H1 (cell line): ENCODE results near the gene MEF2C. TPM values are rescaled to one million over a fixed set of nuclear protein-coding genes. Genes with fewer than 3 reads are reported as not detected.

Experiments
- CTCF ChIA-PET: fragments of 300-600 bp; sonication (Branson Sonifier 250); formaldehyde crosslinking; loops from one replicate; lab custom pipeline; 2021; ENCODE audit not compliant: partially characterized antibody; lab: Charles Lee
- POLR2A ChIA-PET: fragments of 300-600 bp; sonication (Branson Sonifier 250); formaldehyde crosslinking; loops from one replicate; lab custom pipeline; 2021; ENCODE audit warnings: inconsistent platforms; ENCODE audit not compliant: partially characterized antibody; lab: Charles Lee
- DNase-seq, 2 experiments: peaks; one replicate each; pipeline versions ENCODE4 v3.0.0 to v3.0.0-alpha.2; 2010 to 2022; ENCODE audit warnings: low spot score in 2 of 2, low read depth in 1 of 2, mixed read lengths in 1 of 2
- FAIRE-seq: peaks from 2 replicates; lab custom pipeline; 2011; peaks lifted over from hg19 to GRCh38; lab: Jason Lieb, UNC
- H2AFZ ChIP-seq: 2 replicates; pipeline ENCODE4 v1.8.1; 2012; ENCODE audit warnings: low read length, inconsistent platforms
- H2AK5ac ChIP-seq: 2 replicates; pipeline ENCODE4 v1.6.1; 2013; ENCODE audit warnings: low read depth, low read length
- H2BK120ac ChIP-seq: replicated peaks from 2 replicates; pipeline ENCODE3; 2013; ENCODE audit warnings: low read depth, low read length, inconsistent platforms
- H2BK12ac ChIP-seq: 2 replicates; pipeline ENCODE4 v1.6.1; 2013; ENCODE audit warnings: low read depth, low read length
- H2BK15ac ChIP-seq: 2 replicates; pipeline ENCODE4 v1.6.1; 2013; ENCODE audit warnings: low read length
- H2BK20ac ChIP-seq: 2 replicates; pipeline ENCODE4 v1.6.1; 2013; ENCODE audit warnings: low read length
- H2BK5ac ChIP-seq: 2 replicates; pipeline ENCODE4 v1.6.1; 2013; ENCODE audit warnings: low read depth, low read length
- H3K14ac ChIP-seq: 2 replicates; pipeline ENCODE4 v1.6.1; 2013; ENCODE audit warnings: inconsistent platforms; ENCODE audit not compliant: insufficient read length
- H3K18ac ChIP-seq: 2 replicates; pipeline ENCODE4 v1.6.1; 2013; ENCODE audit warnings: low read length; ENCODE audit errors: extremely low read depth
- H3K23ac ChIP-seq: 2 replicates; pipeline ENCODE4 v1.6.1; 2013; ENCODE audit warnings: inconsistent platforms; ENCODE audit not compliant: insufficient read length
- H3K23me2 ChIP-seq: 2 replicates; pipeline ENCODE4 v1.6.1; 2013; ENCODE audit warnings: low read depth, low read length
- H3K27ac ChIP-seq: 2 replicates; pipeline ENCODE4 v1.6.1; 2011; ENCODE audit warnings: low read depth, low read length, inconsistent platforms
- H3K27me3 ChIP-seq, 4 experiments: replicated peaks in 1 of 4; 1 replicate in 1 of 4; 2 replicates in 3 of 4; pipeline versions ENCODE4 v1.6.1 to v1.8.1; 2011 to 2013; ENCODE audit warnings: low read length in 3 of 4, mild to moderate bottlenecking in 3 of 4, inconsistent platforms in 2 of 4, mixed read lengths in 2 of 4, moderate library complexity in 1 of 4; ENCODE audit not compliant: control insufficient read depth in 3 of 4, insufficient read depth in 3 of 4; ENCODE audit errors: extremely low read depth in 1 of 4
- H3K36me3 ChIP-seq, 4 experiments: 2 replicates each; pipeline versions ENCODE4 v1.6.1 to v1.8.1; 2011 to 2013; ENCODE audit warnings: mild to moderate bottlenecking in 4 of 4, low read length in 3 of 4, moderate library complexity in 2 of 4, control low read depth in 1 of 4, inconsistent platforms in 1 of 4; ENCODE audit not compliant: insufficient read depth in 4 of 4, control insufficient read depth in 2 of 4
- H3K4ac ChIP-seq: replicated peaks from 2 replicates; pipeline ENCODE3; 2013; ENCODE audit warnings: low read length, low read depth, mixed read lengths, inconsistent platforms; ENCODE audit not compliant: insufficient read length
- H3K4me1 ChIP-seq, 4 experiments: replicated peaks in 1 of 4; 1 replicate in 1 of 4; 2 replicates in 3 of 4; pipeline versions ENCODE4 v1.6.1 to v1.8.1; 2011 to 2013; ENCODE audit warnings: low read length in 3 of 4, inconsistent platforms in 2 of 4, mixed read lengths in 1 of 4; ENCODE audit not compliant: insufficient read depth in 4 of 4, control insufficient read depth in 3 of 4
- H3K4me2 ChIP-seq, 2 experiments: 2 replicates each; pipeline versions ENCODE4 v1.6.1 to v1.8.1; 2011 to 2013; ENCODE audit warnings: low read depth in 2 of 2, low read length in 2 of 2, control low read depth in 1 of 2, inconsistent platforms in 1 of 2, mild to moderate bottlenecking in 1 of 2; ENCODE audit not compliant: insufficient read depth in 1 of 2
- H3K4me3 ChIP-seq, 4 experiments: fragments of 200-600, 300-600 bp in 1 of 4; sonication (generic), shearing (Covaris generic), sonication (Bioruptor Twin) in 1 of 4; 2 replicates each; pipeline versions ENCODE4 v1.5.1 to v1.8.1; 2011 to 2016; ENCODE audit warnings: low read length in 4 of 4, low read depth in 3 of 4, control low read depth in 2 of 4, inconsistent platforms in 2 of 4, mild to moderate bottlenecking in 2 of 4, mixed read lengths in 1 of 4, moderate library complexity in 1 of 4; ENCODE audit not compliant: insufficient read depth in 2 of 4; ENCODE audit errors: extremely low read depth in 1 of 4
- H3K56ac ChIP-seq: replicated peaks from 2 replicates; pipeline ENCODE3; 2013; ENCODE audit warnings: low read depth, mild to moderate bottlenecking, mixed read lengths, low read length, inconsistent platforms; ENCODE audit not compliant: insufficient read length
- H3K79me1 ChIP-seq: 2 replicates; pipeline ENCODE4 v1.6.1; 2013; ENCODE audit warnings: low read depth, low read length, control low read depth
- H3K79me2 ChIP-seq, 2 experiments: 2 replicates each; pipeline versions ENCODE4 v1.6.1 to v1.8.1; 2012 to 2013; ENCODE audit warnings: low read length in 2 of 2, mild to moderate bottlenecking in 2 of 2, inconsistent platforms in 1 of 2; ENCODE audit not compliant: insufficient read depth in 2 of 2, control insufficient read depth in 1 of 2
- H3K9ac ChIP-seq, 4 experiments: replicated peaks in 1 of 4; 1 replicate in 1 of 4; 2 replicates in 3 of 4; pipeline versions ENCODE4 v1.6.1 to v1.8.1; 2011 to 2013; ENCODE audit warnings: low read depth in 3 of 4, low read length in 3 of 4, control low read depth in 2 of 4, mild to moderate bottlenecking in 2 of 4, moderate library complexity in 2 of 4, inconsistent platforms in 1 of 4; ENCODE audit errors: extremely low read depth in 1 of 4
- H3K9me3 ChIP-seq, 2 experiments: 2 replicates each; pipeline versions ENCODE4 v1.6.1 to v1.8.1; 2012 to 2013; ENCODE audit warnings: mild to moderate bottlenecking in 2 of 2, moderate library complexity in 2 of 2, control low read depth in 1 of 2, inconsistent platforms in 1 of 2, low read depth in 1 of 2, low read length in 1 of 2, mixed read lengths in 1 of 2; ENCODE audit not compliant: insufficient read depth in 2 of 2
- H4K20me1 ChIP-seq, 2 experiments: replicated peaks in 1 of 2; 2 replicates each; pipeline versions ENCODE3 to v1.8.1; 2011 to 2013; ENCODE audit warnings: inconsistent platforms in 2 of 2, low read length in 2 of 2, mild to moderate bottlenecking in 1 of 2; ENCODE audit not compliant: insufficient read depth in 2 of 2, control insufficient read depth in 1 of 2
- H4K5ac ChIP-seq: 2 replicates; pipeline ENCODE4 v1.6.1; 2013; ENCODE audit warnings: low read length, low read depth, mixed read lengths, inconsistent platforms; ENCODE audit not compliant: insufficient read length
- H4K8ac ChIP-seq: 2 replicates; pipeline ENCODE4 v1.8.0; 2013; ENCODE audit warnings: mild to moderate bottlenecking, moderate library complexity, low read length, inconsistent platforms; ENCODE audit not compliant: insufficient read depth; ENCODE audit errors: extremely low read depth
- H4K91ac ChIP-seq: replicated peaks from 2 replicates; pipeline ENCODE3; 2013; ENCODE audit warnings: low read length, mixed read lengths, inconsistent platforms; ENCODE audit not compliant: insufficient read length
- CBX8 ChIP-seq: fragments of 300-800, 300-1000 bp; sonication (generic); IDR thresholded peaks from 2 replicates; pipeline ENCODE4 v1.7.1; 2016; ENCODE audit warnings: low read depth, low read length, borderline replicate concordance
- CHD1 ChIP-seq: IDR thresholded peaks from 2 replicates; pipeline ENCODE4 v1.6.1; 2012; ENCODE audit warnings: low read depth, low read length, improper control_type of control experiment
- EP300 ChIP-seq, 2 experiments: IDR thresholded peaks; 1 replicate in 1 of 2; 2 replicates in 1 of 2; pipeline ENCODE4 v1.6.1; 2011 to 2012; ENCODE audit warnings: low read depth in 2 of 2, low read length in 2 of 2, mild to moderate bottlenecking in 2 of 2, borderline replicate concordance in 1 of 2, inconsistent platforms in 1 of 2, moderate library complexity in 1 of 2
- POLR2A ChIP-seq, 2 experiments: IDR thresholded peaks; 1 replicate in 1 of 2; 2 replicates in 1 of 2; pipeline ENCODE4 v1.6.1; 2011; ENCODE audit warnings: low read depth in 2 of 2, low read length in 2 of 2, mild to moderate bottlenecking in 2 of 2; ENCODE audit errors: control extremely low read depth in 1 of 2
- RXRA ChIP-seq: IDR thresholded peaks from 2 replicates; pipeline ENCODE4 v1.6.1; 2011; ENCODE audit warnings: low read depth, mild to moderate bottlenecking, low read length, moderate library complexity; ENCODE audit not compliant: insufficient read depth
- TCF12 ChIP-seq: IDR thresholded peaks from 2 replicates; pipeline ENCODE4 v1.6.1; 2011; ENCODE audit warnings: low read depth, mild to moderate bottlenecking, low read length
- WGBS, 2 experiments: shearing (Covaris generic) in 1 of 2; methylation state at CpG; one replicate each; pipeline versions ENCODE4 v1.1.6 to v1.1.7; 2013 to 2015; ENCODE audit warnings: low lambda C conversion rate in 2 of 2, mixed read lengths in 2 of 2, inconsistent platforms in 1 of 2, low coverage in 1 of 2, missing lambda C conversion rate in 1 of 2; ENCODE audit not compliant: insufficient replicate concordance in 2 of 2, insufficient coverage in 1 of 2, insufficient read length in 1 of 2; ENCODE audit errors: extremely low coverage in 1 of 2, missing lambda C conversion rate in 1 of 2; 5-methylcytosine and 5-hydroxymethylcytosine counted together
- polyA plus RNA-seq, 7 experiments: library from polyadenylated mRNA; depleted of rRNA in 3 of 7; stranded (reverse) in 5 of 7; unstranded in 2 of 7; fragments of >200 nt in 5 of 7; fragments of 200-250 nt in 2 of 7; gene quantifications; 1 replicate in 5 of 7; 2 replicates in 1 of 7; 4 replicates in 1 of 7; pipeline versions ENCODE4 v1.2.1 to v1.2.3, GENCODE V29; 2011 to 2013; ENCODE audit warnings: missing spikeins in 2 of 7, mixed read lengths in 2 of 7
- total RNA-seq: library from RNA; stranded (reverse); fragmentation: NEBNext Ultra II Directional; extraction: Animal tissue kit (Norgen Biotek cat#: 25700); gene quantifications from 2 replicates; pipeline ENCODE4 v1.2.1, GENCODE V29; 2021

MEF2C gene
- total and polyA plus RNA-seq, 2 of the 8 experiments (the other 6 are each of a cell fraction or from before 2014, with no cell fraction given): 0.59 to 0.99 TPM

DNA sequence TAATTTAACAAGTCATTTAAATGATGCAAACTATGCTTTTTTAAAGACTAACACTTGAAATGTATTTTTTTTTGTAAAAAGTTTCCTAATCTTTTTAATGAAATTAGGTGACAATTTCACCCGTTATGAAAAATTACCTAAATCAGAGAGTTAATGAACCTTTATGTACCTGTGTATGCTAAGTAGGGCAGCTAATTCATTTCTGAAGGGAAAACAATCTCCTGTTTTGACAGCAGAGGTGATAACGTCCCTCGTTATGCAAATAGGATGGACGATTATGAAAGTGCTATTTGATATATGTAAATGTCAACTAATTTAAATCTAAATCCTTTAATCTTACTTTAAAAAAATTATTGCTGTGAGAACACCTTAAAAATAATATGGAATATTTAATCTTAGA, 58.8 kb downstream of the MEF2C start:
- Histone ChIP-seq H3K14ac (no peak overlapping the region), H3K18ac (no peak overlapping the region), H3K23me2 (no peaks in the 10 kb centered on the region), H3K56ac (no peak overlapping the region), H2BK5ac (no peak overlapping the region), H3K4ac (no peak overlapping the region), H4K8ac (no peak overlapping the region), H3K79me1 (no peaks in the 10 kb centered on the region), H3K36me3 (no peaks in the 10 kb centered on the region), H3K79me2 (no peaks in the 10 kb centered on the region), H2BK15ac (no peak overlapping the region), H3K4me2 (no peak overlapping the region), H2BK120ac (no peak overlapping the region), H4K91ac (no peak overlapping the region), H3K23ac (no peak overlapping the region), H2AK5ac (no peak overlapping the region), H4K5ac (no peak overlapping the region), H3K9me3 (no peaks in the 10 kb centered on the region), H3K9ac (no peak overlapping the region), H4K20me1 (no peaks in the 10 kb centered on the region), H3K4me1 (peaks cover 0 to 7% (median 5%) of the 10 kb centered on the region in 4 experiments; a peak in 5 of 7 replicates)
- CTCF ChIA-PET: interaction anchor here (1.4 kb wide), 1 partner anchor 39 kb away, joined by 3 read pairs; no protein-coding TSS in a partner anchor
- DNase-seq (no peak), FAIRE-seq (no peak)
- 72% methylated on average over 4 of the region's 4 CpGs; no CpG with 5 or more reads in 1 of the 2 experiments for WGBS, 2 experiments
- TF ChIP-seq POLR2A (IDR thresholded peaks at IDR 0.05; ENCODE audit: control extremely low read depth in 1 of 2, low read depth in 2 of 2, low read length in 2 of 2) (no peak), CBX8 (no peak), EP300 (IDR thresholded peaks at IDR 0.05; ENCODE audit: borderline replicate concordance in 1 of 2, low read depth in 2 of 2, low read length in 2 of 2) (no peak), CHD1 (no peak), TCF12 (no peak), RXRA (no peak)
- TF ChIP-seq, all 59 proteins: peak for 0
- Histone ChIP-seq H3K4me3 (no peak overlapping the region), H2AFZ (no peak overlapping the region), H2BK20ac (no peak overlapping the region), H3K27me3 (peaks cover 0 to 1% (median 0%) of the 10 kb centered on the region in 4 experiments; a peak in 1 of 7 replicates), H2BK12ac (no peak overlapping the region), H3K27ac (no peak overlapping the region)
- POLR2A ChIA-PET: interaction anchor here (0.6 kb wide), 1 partner anchor 65 kb away, joined by 3 read pairs; no protein-coding TSS in a partner anchor
